Heart left ventricle (tissue), 16 donors: ENCODE results near the gene ENTPD7. TPM values are rescaled to one million over a fixed set of nuclear protein-coding genes. Genes with fewer than 3 reads are reported as not detected.

ENCODE experiments used
- ATAC-seq, 4 donors: fragments of 200-7000 bp; cut with Tn5 transposase; one replicate each; pipeline ENCODE4 v1.9.1; 2020 to 2022; ENCODE audit warnings: moderate library complexity in 4 of 4, mild to moderate bottlenecking in 3 of 4, moderate number of reproducible peaks in 1 of 4
- DNase-seq, 5 donors: peaks; one replicate each; pipeline ENCODE4 v3.0.0-alpha.2; 2020
- H3K27ac ChIP-seq, 12 donors: fragments of 200-600 bp; sonication (generic) in 4 of 12; one replicate each; pipeline versions ENCODE4 v1.5.0 to v1.8.0; 2016 to 2022; ENCODE audit warnings: mild to moderate bottlenecking in 2 of 12
- H3K27me3 ChIP-seq, 9 donors: fragments of 200-600 bp; sonication (generic) in 2 of 9; one replicate each; pipeline versions ENCODE4 v1.5.1 to v1.8.0; 2016 to 2022; ENCODE audit warnings: mild to moderate bottlenecking in 3 of 9
- H3K36me3 ChIP-seq, 9 donors: fragments of 200-600 bp; sonication (generic) in 2 of 9; one replicate each; pipeline versions ENCODE4 v1.5.0 to v1.8.0; 2018 to 2022; ENCODE audit warnings: mild to moderate bottlenecking in 2 of 9
- H3K4me1 ChIP-seq, 12 donors: fragments of 200-600 bp; sonication (generic) in 4 of 12; one replicate each; pipeline versions ENCODE4 v1.5.0 to v1.8.0; 2016 to 2022; ENCODE audit warnings: mild to moderate bottlenecking in 3 of 12
- H3K4me3 ChIP-seq, 12 donors: fragments of 200-600 bp; sonication (generic) in 4 of 12; one replicate each; pipeline versions ENCODE4 v1.5.0 to v1.8.0; 2017 to 2022; ENCODE audit warnings: mild to moderate bottlenecking in 9 of 12, moderate library complexity in 4 of 12
- H3K9me3 ChIP-seq, 12 donors: fragments of 200-600 bp; sonication (generic) in 4 of 12; one replicate each; pipeline versions ENCODE4 v1.5.0 to v1.8.0; 2016 to 2022; ENCODE audit warnings: mild to moderate bottlenecking in 1 of 12
- POLR2A ChIP-seq, 2 donors: fragments of 450-650 bp; IDR thresholded peaks; one replicate each; pipeline ENCODE4 v1.6.1; 2017; ENCODE audit warnings: antibody characterized with exemption in 2 of 2, mild to moderate bottlenecking in 2 of 2, moderate library complexity in 2 of 2
- WGBS, 4 donors: extraction: QIAGEN DNeasy Blood & Tissue Kit in 2 of 4; methylation state at CpG; one replicate each; pipeline versions ENCODE4 v1.1.5 to v1.1.7; 2013 to 2018; 5-methylcytosine and 5-hydroxymethylcytosine counted together
- intact Hi-C, 10 donors: fragments of 100-400 bp; cut with DNase I; formaldehyde crosslinking; loops; one replicate each; pipeline versions ENCODE4 v1.11.1 to v1.14.2; 2022
- polyA plus RNA-seq, 2 donors: library from polyadenylated mRNA; stranded (reverse); fragments of 200-250 nt; gene quantifications; one replicate each; pipeline ENCODE4 v1.2.3, GENCODE V29; 2013
- total RNA-seq, 9 donors: library from RNA; depleted of rRNA in 2 of 9; stranded (reverse); fragments of >200 nt in 2 of 9; fragmentation: NEBNext Ultra II Directional in 3 of 9; extraction: Animal tissue kit (Norgen Biotek cat#: 25700) in 3 of 9; gene quantifications; one replicate each; pipeline versions ENCODE4 v1.1.0 to v1.2.4, GENCODE V29; 2016 to 2023
- TF ChIP-seq, protein P1 (sequence below), 12 donors: fragments of 200-600 bp; sonication (generic) in 4 of 12; IDR thresholded peaks; one replicate each; pipeline versions ENCODE4 v1.5.0 to v1.8.0; 2018 to 2022; ENCODE audit warnings: antibody characterized with exemption in 12 of 12, mild to moderate bottlenecking in 5 of 12
- donor health status: ischemic (EF 13 %, LVEDD 7.1; RV severe dilation, severe dysfunction).
- donor health status: healthy with polysubstance abuse.
- donor health status: DM: no; HTN: yes; CAD: no.
- donor health status: DM: no; HTN: no; CAD: no.
- donor health status: ischemic (EF 25% LVEDD 6.9; RV normal size, moderate dysfunction).
- donor health status: ischemic (EF 25% LVEDD 5.7; RV mildly dilated, moderate dysfunction).
- donor health status: healthy.
- donor health status: DM: yes; HTN: yes; CAD: no.
- donor health status: ischemic (EF 35%, LVEDD 5.7; RV mildly dilated, moderate dysfunction).
- donor health status: nonischemic (EF 11% LVEDD 7.7; RV severe dilation, severe dysfunction).
- donor health status: DM: yes; HTN: yes; CAD: no.
- donor health status: PGD.
- donor health status: ischemic (EF 29% LVEDD 5.4; RV normal size, mild dysfunction).
- donor health status: nonischemic (EF 23%, LVEDD 6.1; RV moderate dilation, normal function).

ENTPD7 gene
- total and polyA plus RNA-seq, 11 donors, result 0.23 to 5.6 (median 2.7) TPM

DNA sequence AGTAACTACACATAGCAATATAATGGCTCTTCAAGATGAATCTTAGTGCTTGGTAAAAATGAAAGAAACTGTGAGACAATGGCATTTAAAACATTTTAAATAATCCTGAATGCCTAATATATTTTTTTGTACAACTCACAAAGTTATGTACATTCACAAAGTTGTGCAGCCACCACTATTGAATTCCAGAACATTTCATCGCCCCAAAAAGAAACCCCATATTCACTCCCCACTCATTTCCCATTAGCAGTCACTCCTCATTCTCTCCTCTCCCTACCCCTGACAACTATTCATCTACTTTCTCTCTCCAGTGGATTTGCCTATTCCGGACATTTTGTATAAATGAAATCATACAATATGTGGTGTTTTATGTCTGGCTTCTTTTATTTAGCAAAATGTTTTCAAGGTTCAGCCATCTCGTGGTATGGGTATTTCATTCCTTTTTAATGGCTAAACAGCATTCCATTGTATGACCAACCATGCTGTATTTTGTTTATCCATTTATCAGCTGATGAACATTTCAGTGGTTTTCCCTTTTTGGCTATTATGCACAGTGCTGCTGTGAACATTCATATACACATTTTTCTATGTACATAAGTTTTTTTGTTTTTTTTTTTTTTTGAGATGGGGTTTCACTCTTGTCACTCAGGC lies 34.7 kb downstream of the ENTPD7 start:
- H3K4me3 ChIP-seq, result no peak overlapping the region
- no peak for TF ChIP-seq POLR2A (IDR thresholded peaks at IDR 0.05)
- no peaks in the 10 kb centered on the region for H3K9me3 ChIP-seq
- H3K4me1 ChIP-seq, result no peaks in the 10 kb centered on the region
- ATAC-seq, result no peak
- intact Hi-C loops, result no loop called here
- no peak for DNase-seq
- no peaks in the 10 kb centered on the region for H3K27me3 ChIP-seq
- H3K27ac ChIP-seq, result no peak overlapping the region
- 96 to 98% (median 97%) methylated on average over 3 of the region's 3 CpGs for WGBS, 4 donors
- peaks cover 0 to 93% (median 70%) of the 10 kb centered on the region in 9 donors for H3K36me3 ChIP-seq

DNA sequence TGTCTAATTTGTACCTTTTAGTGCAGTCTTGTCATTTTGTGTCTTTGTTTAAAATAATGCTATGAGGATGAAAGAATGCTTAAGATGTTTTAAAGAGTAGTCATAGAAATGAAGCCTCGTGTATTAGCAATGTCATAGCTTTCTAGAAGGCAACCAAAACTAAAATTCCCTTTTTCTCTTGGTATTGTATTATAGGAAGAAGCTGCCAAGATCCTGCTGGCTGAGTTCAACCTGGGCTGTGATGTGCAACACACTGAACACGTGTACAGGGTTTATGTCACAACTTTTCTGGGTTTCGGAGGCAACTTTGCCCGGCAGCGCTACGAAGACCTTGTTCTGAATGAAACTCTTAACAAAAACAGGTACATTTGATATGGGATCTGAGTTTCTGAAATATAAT lies 36.5 kb downstream of the ENTPD7 start:
- Histone ChIP-seq H3K4me1 (no peaks in the 10 kb centered on the region), H3K9me3 (no peaks in the 10 kb centered on the region), H3K4me3 (no peak overlapping the region), H3K27me3 (no peaks in the 10 kb centered on the region), H3K27ac (no peak overlapping the region), H3K36me3 (peaks cover 0 to 94% (median 72%) of the 10 kb centered on the region in 9 donors)
- WGBS, 4 donors, result 92 to 95% (median 94%) methylated on average over 6 of the region's 6 CpGs
- TF ChIP-seq, protein P1, sequence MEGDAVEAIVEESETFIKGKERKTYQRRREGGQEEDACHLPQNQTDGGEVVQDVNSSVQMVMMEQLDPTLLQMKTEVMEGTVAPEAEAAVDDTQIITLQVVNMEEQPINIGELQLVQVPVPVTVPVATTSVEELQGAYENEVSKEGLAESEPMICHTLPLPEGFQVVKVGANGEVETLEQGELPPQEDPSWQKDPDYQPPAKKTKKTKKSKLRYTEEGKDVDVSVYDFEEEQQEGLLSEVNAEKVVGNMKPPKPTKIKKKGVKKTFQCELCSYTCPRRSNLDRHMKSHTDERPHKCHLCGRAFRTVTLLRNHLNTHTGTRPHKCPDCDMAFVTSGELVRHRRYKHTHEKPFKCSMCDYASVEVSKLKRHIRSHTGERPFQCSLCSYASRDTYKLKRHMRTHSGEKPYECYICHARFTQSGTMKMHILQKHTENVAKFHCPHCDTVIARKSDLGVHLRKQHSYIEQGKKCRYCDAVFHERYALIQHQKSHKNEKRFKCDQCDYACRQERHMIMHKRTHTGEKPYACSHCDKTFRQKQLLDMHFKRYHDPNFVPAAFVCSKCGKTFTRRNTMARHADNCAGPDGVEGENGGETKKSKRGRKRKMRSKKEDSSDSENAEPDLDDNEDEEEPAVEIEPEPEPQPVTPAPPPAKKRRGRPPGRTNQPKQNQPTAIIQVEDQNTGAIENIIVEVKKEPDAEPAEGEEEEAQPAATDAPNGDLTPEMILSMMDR (IDR thresholded peaks at IDR 0.05), result no peak
- TF ChIP-seq POLR2A (IDR thresholded peaks at IDR 0.05), result no peak
- ATAC-seq (no peak), DNase-seq (no peak)
- intact Hi-C loops, result no loop called here

DNA sequence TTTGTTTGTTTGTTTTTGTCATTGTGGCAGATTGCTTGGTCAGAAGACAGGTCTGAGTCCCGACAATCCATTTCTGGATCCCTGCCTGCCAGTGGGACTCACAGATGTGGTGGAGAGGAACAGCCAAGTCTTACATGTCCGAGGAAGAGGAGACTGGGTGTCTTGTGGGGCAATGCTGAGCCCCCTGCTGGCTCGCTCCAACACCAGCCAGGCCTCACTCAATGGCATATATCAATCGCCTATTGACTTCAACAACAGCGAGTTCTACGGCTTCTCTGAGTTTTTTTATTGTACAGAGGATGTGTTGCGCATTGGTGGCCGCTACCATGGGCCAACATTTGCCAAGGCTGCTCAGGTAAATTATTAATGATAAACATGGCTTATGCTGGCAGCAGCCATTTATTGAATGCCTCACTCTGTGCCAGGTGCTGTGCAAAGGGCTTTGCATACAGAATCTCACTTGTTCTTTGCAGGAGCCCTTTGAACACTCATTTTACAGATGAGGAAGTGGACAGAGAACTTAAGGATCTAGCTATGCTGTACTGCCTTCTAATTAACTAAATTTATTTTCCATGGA lies 39.3 kb downstream of the ENTPD7 start:
- Histone ChIP-seq H3K27me3 (no peaks in the 10 kb centered on the region), H3K9me3 (no peaks in the 10 kb centered on the region), H3K4me3 (no peak overlapping the region), H3K36me3 (peaks cover 0 to 94% (median 76%) of the 10 kb centered on the region in 9 donors), H3K4me1 (no peaks in the 10 kb centered on the region), H3K27ac (no peak overlapping the region)
- 81 to 88% (median 87%) methylated on average over 8 of the region's 8 CpGs for WGBS, 4 donors
- DNase-seq, result no peak
- TF ChIP-seq, protein P1 (IDR thresholded peaks at IDR 0.05), result no peak
- TF ChIP-seq POLR2A (IDR thresholded peaks at IDR 0.05), result no peak
- ATAC-seq, result no peak
- intact Hi-C loops, result no loop called here

DNA sequence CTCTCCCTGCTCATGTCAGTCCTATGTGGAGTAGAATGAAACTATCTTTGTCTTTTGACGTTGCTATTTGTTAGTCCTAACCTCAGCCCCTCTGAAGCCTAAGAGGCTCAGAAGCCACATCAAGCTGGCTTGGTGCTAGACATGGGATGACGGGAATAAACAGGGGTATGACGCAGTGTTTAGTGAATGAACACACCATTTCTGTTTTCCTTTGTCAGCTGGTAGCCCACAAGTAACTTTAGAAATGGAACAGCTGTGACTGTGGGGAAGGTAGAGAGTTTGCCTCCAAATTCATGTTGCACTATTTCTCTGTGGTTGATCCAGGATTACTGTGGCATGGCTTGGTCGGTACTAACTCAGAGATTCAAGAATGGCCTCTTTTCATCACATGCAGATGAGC lies 41.3 kb downstream of the ENTPD7 start:
- H3K27me3 ChIP-seq, result no peaks in the 10 kb centered on the region
- DNase-seq (no peak), ATAC-seq (no peak)
- H3K4me1 ChIP-seq, result no peaks in the 10 kb centered on the region
- no peak overlapping the region for H3K27ac ChIP-seq
- no peaks in the 10 kb centered on the region for H3K9me3 ChIP-seq
- 92 to 95% (median 94%) methylated on average over 4 of the region's 4 CpGs for WGBS, 4 donors
- intact Hi-C loops, result loop anchor here in 4 of 10 donors (10.0 kb wide), 3 partner anchors 76 to 306 kb away; partner anchors contain the start of genes SLC25A28 (in 2 of the 4) and GOT1 (in 1 of the 4)
- no peak overlapping the region for H3K4me3 ChIP-seq
- TF ChIP-seq, protein P1 (IDR thresholded peaks at IDR 0.05), result no peak
- no peak for TF ChIP-seq POLR2A (IDR thresholded peaks at IDR 0.05)
- H3K36me3 ChIP-seq, result peaks cover 0 to 98% (median 88%) of the 10 kb centered on the region in 9 donors
